Pancreas (tissue), 10 donors: ENCODE measurements around the gene SUN1. TPM values are rescaled to one million over a fixed set of nuclear protein-coding genes. Genes with fewer than 3 reads are reported as not detected.
A peak's percentile ranks its signal among the peaks of the same experiment; 100 is the strongest.

Experiments used
- ATAC-seq, 4 donors: fragments of 200-7000 bp; cut with Tn5 transposase; one replicate each; pipeline versions ENCODE4 v1.8.0 to v1.9.1; 2020; ENCODE audit warnings: mild to moderate bottlenecking in 4 of 4, moderate library complexity in 4 of 4
- DNase-seq, 6 donors: peaks; one replicate each; pipeline ENCODE4 v3.0.0-alpha.2; 2020
- FAIRE-seq: peaks from 2 replicates; lab custom pipeline; 2012; peaks lifted over from hg19 to GRCh38; lab: Jason Lieb, UNC
- H3K27ac ChIP-seq, 4 donors: fragments of 200-600 bp; sonication (generic); 1 replicate in 3 of 4; 2 replicates in 1 of 4; pipeline versions ENCODE4 v1.5.0 to v1.8.0; 2020
- H3K27me3 ChIP-seq, 4 donors: fragments of 200-600 bp; one replicate each; pipeline ENCODE4 v1.8.0; 2021
- H3K36me3 ChIP-seq, 3 donors: fragments of 200-600 bp; sonication (generic) in 1 of 3; one replicate each; pipeline versions ENCODE4 v1.5.0 to v1.8.0; 2020 to 2021
- H3K4me1 ChIP-seq, 3 donors: fragments of 200-600 bp; one replicate each; pipeline ENCODE4 v1.8.0; 2021
- H3K4me3 ChIP-seq, 4 donors: fragments of 200-600 bp; sonication (generic) in 2 of 4; one replicate each; pipeline versions ENCODE4 v1.5.0 to v1.8.0; 2020 to 2021
- H3K9me3 ChIP-seq, 4 donors: fragments of 200-600 bp; one replicate each; pipeline ENCODE4 v1.8.0; 2021
- WGBS, 2 donors: extraction: QIAGEN DNeasy Blood & Tissue Kit; methylation state at CpG; one replicate each; pipeline ENCODE4 v1.1.7; 2013; 5-methylcytosine and 5-hydroxymethylcytosine counted together
- intact Hi-C, 3 donors: fragments of 100-400 bp; cut with DNase I; formaldehyde crosslinking; loops; one replicate each; pipeline versions ENCODE4 v1.11.1 to v1.14.2; 2022
- polyA plus RNA-seq, 2 donors: library from polyadenylated mRNA; stranded (reverse); fragments of 200-250 nt; gene quantifications; one replicate each; pipeline ENCODE4 v1.2.3, GENCODE V29; 2013
- total RNA-seq, 6 donors: library from RNA; stranded (reverse); fragmentation: NEBNext Ultra II Directional in 4 of 6; extraction: Animal tissue kit (Norgen Biotek cat#: 25700) in 4 of 6; gene quantifications; one replicate each; pipeline versions ENCODE4 v1.2.1 to v1.2.4, GENCODE V29; 2021 to 2023
- TF ChIP-seq, protein P1 (sequence below), 4 donors: fragments of 200-600 bp; sonication (generic) in 3 of 4; IDR thresholded peaks; one replicate each; pipeline versions ENCODE4 v1.5.0 to v1.8.0; 2021; ENCODE audit warnings: antibody characterized with exemption in 4 of 4
- donor health status: healthy with polysubstance abuse.
- donor health status: DM: no; HTN: no; CAD: no; lungs with moderate emphysema.
- donor health status: DM: no; HTN: no; CAD: no.
- donor health status: control.
- donor health status: control.
- donor health status: Bipolar disorder and iron deficiency.
- donor health status: DM: yes; HTN: yes; CAD: no.
- donor health status: DM: no; HTN: no; CAD: no.
- donor health status: DM: no; HTN: no; CAD: no.
- donor health status: DM: yes; HTN: yes; CAD: no.

The SUN1 gene
- total and polyA plus RNA-seq, 8 donors = 42.6 to 93.2 (median 55.9) TPM

DNA sequence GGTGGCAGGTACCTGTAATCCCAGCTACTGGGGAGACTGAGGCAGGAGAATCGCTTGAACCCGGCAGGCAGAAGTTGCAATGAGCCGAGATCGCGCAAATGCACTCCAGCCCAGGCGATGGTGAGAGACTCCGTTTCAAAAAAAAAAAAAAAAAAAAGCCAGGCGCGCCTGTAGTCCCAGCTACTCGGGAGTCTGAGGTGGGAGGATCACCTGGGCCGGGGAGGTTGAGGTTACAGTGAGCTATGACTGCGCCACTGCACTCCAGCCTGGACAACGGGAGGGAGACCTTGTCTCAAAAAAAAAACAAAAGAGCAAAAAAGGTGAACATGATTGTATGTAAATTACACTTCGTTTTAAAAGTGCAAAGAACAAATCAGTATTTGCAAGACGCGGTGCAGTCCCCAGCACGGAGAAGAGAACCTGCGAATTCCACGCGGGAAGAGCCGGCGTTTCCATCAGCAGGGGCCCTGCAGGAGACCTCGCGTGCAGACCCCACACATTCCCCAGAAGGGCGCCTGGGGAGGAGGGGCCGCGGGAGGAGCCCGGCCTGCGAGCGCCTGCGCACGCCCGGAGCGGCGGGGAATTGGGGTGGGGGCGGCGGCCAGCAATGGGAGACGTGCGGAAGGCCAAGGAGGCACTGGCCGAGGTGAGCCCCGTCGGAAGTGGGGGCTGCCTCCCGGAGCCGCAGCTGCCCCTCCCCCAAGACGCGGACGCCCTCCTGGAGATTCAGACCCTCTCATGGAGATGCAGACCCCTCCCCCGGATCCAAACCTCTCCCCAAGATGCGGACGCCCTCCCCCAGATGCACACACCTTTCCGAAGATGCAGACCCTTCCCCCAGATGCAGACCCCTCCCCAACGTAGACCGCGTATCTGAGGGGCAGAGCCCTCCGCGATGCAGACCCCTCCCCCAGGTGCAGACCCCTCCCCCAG, 16.7 kb upstream of the SUN1 start:
- Histone ChIP-seq H3K9me3 (no peaks in the 10 kb centered on the region), H3K27ac (peak overlapping the region in 3 of 4 donors; percentile 25 to 65 (median 31)), H3K4me3 (peak overlapping the region; percentile 5 to 71 (median 42)), H3K36me3 (no peaks in the 10 kb centered on the region), H3K4me1 (peaks cover 9 to 26% (median 10%) of the 10 kb centered on the region in 3 donors), H3K27me3 (no peaks in the 10 kb centered on the region)
- DNase-seq (peak; percentile 45 to 78 (median 66)), ATAC-seq (peak in 3 of 4 donors; percentile 6 to 13 (median 12)), FAIRE-seq (no peak)
- WGBS, 2 donors = 22% methylated on average over 49 to 56 of the region's 56 CpGs
- intact Hi-C loops = no loop called here
- TF ChIP-seq, protein P1, sequence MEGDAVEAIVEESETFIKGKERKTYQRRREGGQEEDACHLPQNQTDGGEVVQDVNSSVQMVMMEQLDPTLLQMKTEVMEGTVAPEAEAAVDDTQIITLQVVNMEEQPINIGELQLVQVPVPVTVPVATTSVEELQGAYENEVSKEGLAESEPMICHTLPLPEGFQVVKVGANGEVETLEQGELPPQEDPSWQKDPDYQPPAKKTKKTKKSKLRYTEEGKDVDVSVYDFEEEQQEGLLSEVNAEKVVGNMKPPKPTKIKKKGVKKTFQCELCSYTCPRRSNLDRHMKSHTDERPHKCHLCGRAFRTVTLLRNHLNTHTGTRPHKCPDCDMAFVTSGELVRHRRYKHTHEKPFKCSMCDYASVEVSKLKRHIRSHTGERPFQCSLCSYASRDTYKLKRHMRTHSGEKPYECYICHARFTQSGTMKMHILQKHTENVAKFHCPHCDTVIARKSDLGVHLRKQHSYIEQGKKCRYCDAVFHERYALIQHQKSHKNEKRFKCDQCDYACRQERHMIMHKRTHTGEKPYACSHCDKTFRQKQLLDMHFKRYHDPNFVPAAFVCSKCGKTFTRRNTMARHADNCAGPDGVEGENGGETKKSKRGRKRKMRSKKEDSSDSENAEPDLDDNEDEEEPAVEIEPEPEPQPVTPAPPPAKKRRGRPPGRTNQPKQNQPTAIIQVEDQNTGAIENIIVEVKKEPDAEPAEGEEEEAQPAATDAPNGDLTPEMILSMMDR (IDR thresholded peaks at IDR 0.05) = no peak

DNA sequence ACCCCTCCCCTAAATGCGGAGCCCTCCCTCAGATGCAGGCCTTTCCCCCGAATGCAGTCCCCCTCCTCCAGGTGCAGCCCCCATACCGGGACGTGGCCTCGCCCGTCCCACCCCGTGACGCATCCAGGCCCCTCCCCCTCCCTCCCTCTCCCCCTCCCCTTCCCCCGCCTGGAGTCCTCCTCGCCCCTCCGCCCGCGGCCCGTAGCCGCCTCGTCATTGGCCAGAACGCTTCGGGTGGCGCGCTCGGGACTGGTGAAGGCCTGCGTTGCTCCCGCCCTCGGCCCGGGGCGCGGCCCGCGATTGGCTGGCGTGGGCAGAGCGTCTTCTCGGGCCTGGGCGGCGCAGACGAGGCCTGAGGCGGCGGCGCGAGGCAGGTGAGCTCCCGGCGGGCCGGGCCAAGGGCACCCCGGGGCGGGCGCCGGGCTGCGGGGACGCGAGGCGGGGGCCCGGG, 16.0 kb upstream of the SUN1 start:
- intact Hi-C loops = no loop called here
- Histone ChIP-seq H3K9me3 (no peaks in the 10 kb centered on the region), H3K4me3 (peak overlapping the region in 3 of 4 donors; percentile 5 to 71 (median 68)), H3K4me1 (peaks cover 9 to 26% (median 10%) of the 10 kb centered on the region in 3 donors), H3K36me3 (no peaks in the 10 kb centered on the region), H3K27ac (peak overlapping the region in 2 of 4 donors; percentile 25 to 65), H3K27me3 (no peaks in the 10 kb centered on the region)
- DNase-seq (peak; percentile 98 to 99 (median 99)), ATAC-seq (peak; percentile 90 to 93 (median 92)), FAIRE-seq (no peak)
- TF ChIP-seq, protein P1 (IDR thresholded peaks at IDR 0.05) = no peak
- 0 to 3% methylated on average over 7 to 51 of the region's 51 CpGs for WGBS, 2 donors

DNA sequence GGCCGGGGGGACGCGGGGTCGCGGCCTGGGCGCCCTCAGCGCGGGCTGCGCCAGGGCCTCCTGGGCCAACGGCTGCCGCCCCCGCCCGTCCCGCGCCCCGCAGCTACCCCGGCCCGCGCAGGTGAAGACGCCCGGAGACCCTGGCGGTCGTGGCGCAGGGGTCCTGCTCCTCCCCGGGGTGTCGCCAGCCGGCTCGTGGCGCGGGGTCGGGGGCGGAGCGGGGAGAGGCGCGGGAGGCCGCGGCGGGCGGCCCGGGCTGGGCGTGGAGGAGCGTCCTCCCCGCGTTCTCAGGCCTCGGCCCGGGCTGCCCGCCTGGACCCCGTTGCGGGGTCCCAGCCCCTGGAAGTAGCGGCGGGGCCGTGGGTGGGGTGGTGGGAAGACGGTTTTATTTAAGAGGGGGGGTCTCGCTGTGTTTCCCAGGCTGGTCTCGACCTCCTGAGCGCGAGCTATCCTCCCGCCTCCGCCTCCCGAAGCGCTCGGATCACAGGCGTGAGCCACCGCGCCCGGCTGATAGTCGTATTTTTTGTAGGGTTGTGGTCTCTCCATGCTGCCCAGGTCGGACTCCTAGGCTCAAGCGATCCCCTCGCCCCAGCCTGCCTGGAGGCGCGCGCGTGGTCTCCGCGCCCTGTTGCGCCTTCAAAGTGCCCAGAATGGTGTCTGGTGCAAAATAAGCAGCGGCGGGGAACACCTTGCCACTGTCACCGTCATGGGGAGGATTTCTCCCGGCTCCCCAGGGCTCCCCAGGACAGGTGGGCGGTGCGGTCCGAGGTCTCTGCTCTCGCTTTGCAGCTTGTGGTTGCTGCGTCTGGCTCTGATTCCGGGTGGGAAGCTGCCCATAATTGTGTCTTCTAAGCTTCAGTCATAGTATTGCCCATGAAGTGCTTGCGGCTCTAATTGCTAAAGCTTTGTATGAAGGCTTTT, 15.3 kb upstream of the SUN1 start:
- WGBS, 2 donors = 0 to 1% methylated on average over 72 to 88 of the region's 88 CpGs
- ATAC-seq (peak in 2 of 4 donors; percentile 1 to 3), FAIRE-seq (no peak), DNase-seq (peak in 5 of 6 donors; percentile 31 to 78 (median 65))
- no peaks in the 10 kb centered on the region for H3K27me3 ChIP-seq
- no peaks in the 10 kb centered on the region for H3K9me3 ChIP-seq
- peak overlapping the region; percentile 59 to 76 (median 70) for H3K4me3 ChIP-seq
- no peaks in the 10 kb centered on the region for H3K36me3 ChIP-seq
- intact Hi-C loops = no loop called here
- TF ChIP-seq, protein P1 (IDR thresholded peaks at IDR 0.05) = no peak
- H3K27ac ChIP-seq = peak overlapping the region; percentile 31 to 73 (median 46)
- H3K4me1 ChIP-seq = peaks cover 14 to 32% (median 16%) of the 10 kb centered on the region in 3 donors

DNA sequence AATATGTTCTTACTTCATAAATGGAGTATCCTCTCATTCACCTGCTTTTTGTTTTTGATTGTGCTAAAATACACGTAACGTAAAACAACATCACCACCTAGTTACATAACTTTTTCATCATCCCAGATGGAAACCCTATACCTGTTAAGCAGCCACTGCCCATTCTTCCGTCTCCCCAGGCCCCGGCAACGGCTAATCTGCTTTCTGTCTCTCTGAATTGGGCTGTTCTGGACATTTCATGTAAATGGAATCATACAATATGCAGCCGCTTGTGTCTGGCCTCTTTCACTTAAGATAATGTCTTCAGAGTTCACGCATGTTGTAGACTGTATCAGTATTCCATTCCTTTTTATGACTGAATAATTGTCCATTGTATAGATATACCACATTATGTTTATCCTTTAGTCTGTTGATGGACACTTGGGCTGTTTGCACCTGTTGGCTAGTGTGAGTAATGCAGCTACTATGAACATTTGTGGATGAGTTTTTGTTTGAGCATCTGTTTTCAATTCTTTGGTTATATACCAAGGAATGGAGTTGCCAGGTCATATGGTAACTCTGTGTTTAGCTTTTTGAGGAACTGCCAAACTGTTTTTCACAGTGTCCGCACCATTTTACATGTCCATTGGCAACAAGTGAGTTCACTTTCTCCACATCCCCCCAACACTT, 14.1 kb upstream of the SUN1 start:
- DNase-seq (peak in 2 of 6 donors; percentile 6 to 20), FAIRE-seq (no peak)
- peaks cover 14 to 31% (median 17%) of the 10 kb centered on the region in 3 donors for H3K4me1 ChIP-seq

More for the DNA sequence above, 14.1 kb upstream of the SUN1 start:
- TF ChIP-seq, protein P1 (IDR thresholded peaks at IDR 0.05) = peak in 2 of 4 donors; percentile 14 to 16
- no peaks in the 10 kb centered on the region for H3K27me3 ChIP-seq
- intact Hi-C loops = no loop called here
- ATAC-seq = no peak
- no peaks in the 10 kb centered on the region for H3K36me3 ChIP-seq
- H3K27ac ChIP-seq = peak overlapping the region in 1 of 4 donors; percentile 57
- 73 to 81% methylated on average over 8 of the region's 8 CpGs for WGBS, 2 donors
- no peaks in the 10 kb centered on the region for H3K9me3 ChIP-seq
- H3K4me3 ChIP-seq = no peak overlapping the region
